HG02588 (cell line): ENCODE results near the gene NAXD.
A peak's percentile ranks its signal among the peaks of the same experiment; 100 is the strongest.
"Not testable (repeated sequence)": the region's sequence is repeated elsewhere in the genome, so short reads cannot be mapped to it uniquely, and the experiment has no call there.

Experiments
- ATAC-seq: cut with Tn5 transposase; IDR thresholded peaks from one replicate; pipeline ENCODE4 v1.9.1; 2021; ENCODE audit warnings: mild to moderate bottlenecking, moderate library complexity; ENCODE audit not compliant: unreplicated experiment

The NAXD gene

GRCh38 chr13:110662777-110663443 is 47.6 kb downstream of the NAXD start:
- ATAC-seq: no peak

GRCh38 chr13:110663491-110663890 is 48.1 kb downstream of the NAXD start:
- ATAC-seq: no peak

- ATAC-seq: no peak
Observed at GRCh38 chr13:110664041-110664440, 48.7 kb downstream of the NAXD start.

GRCh38 chr13:110664673-110665072 is 49.3 kb downstream of the NAXD start:
- no peak for ATAC-seq

- ATAC-seq: no peak
Observed at GRCh38 chr13:110665491-110666254, 50.3 kb downstream of the NAXD start.

- no peak for ATAC-seq
Observed at GRCh38 chr13:110666255-110666533, 50.8 kb downstream of the NAXD start.

- ATAC-seq: no peak
Observed at GRCh38 chr13:110669036-110669435, 53.7 kb downstream of the NAXD start.

- not testable (repeated sequence) for ATAC-seq
Observed at GRCh38 chr13:110669814-110670213, 54.5 kb downstream of the NAXD start.

GRCh38 chr13:110676595-110677587 is 61.5 kb downstream of the NAXD start:
- ATAC-seq: peak; percentile 71

GRCh38 chr13:110677731-110678545 is 62.6 kb downstream of the NAXD start:
- ATAC-seq: no peak

GRCh38 chr13:110680852-110681251 is 65.5 kb downstream of the NAXD start:
- ATAC-seq: no peak

- ATAC-seq: no peak
Observed at GRCh38 chr13:110681868-110682550, 66.7 kb downstream of the NAXD start.

- ATAC-seq: no peak
Observed at GRCh38 chr13:110682746-110683145, 67.4 kb downstream of the NAXD start.

- ATAC-seq: no peak
Observed at GRCh38 chr13:110683203-110683883, 68.0 kb downstream of the NAXD start.

GRCh38 chr13:110683921-110684320 is 68.6 kb downstream of the NAXD start:
- no peak for ATAC-seq

- no peak for ATAC-seq
Observed at GRCh38 chr13:110684388-110685056, 69.2 kb downstream of the NAXD start.

GRCh38 chr13:110685305-110686020 is 70.1 kb downstream of the NAXD start:
- no peak for ATAC-seq

GRCh38 chr13:110687736-110688135 is 72.4 kb downstream of the NAXD start:
- no peak for ATAC-seq
